Activated T-cell treated with anti-CD3 and anti-CD28 coated beads, Interleukin-2, amount 50 U/mL, for 24 hours (primary cell): ENCODE measurements around the gene DVL3.
A peak's percentile ranks its signal among the peaks of the same experiment; 100 is the strongest.

Experiments
- DNase-seq: peaks from one replicate; pipeline ENCODE4 v3.0.0-alpha.2; 2020
- H3K27ac Mint-ChIP-seq: 2 replicates; pipeline ENCODE4 v1.8.0; 2020; ENCODE audit warnings: mild to moderate bottlenecking, mixed read lengths
- H3K27me3 Mint-ChIP-seq: 2 replicates; pipeline ENCODE4 v1.8.0; 2020; ENCODE audit warnings: mixed read lengths
- H3K36me3 Mint-ChIP-seq: 2 replicates; pipeline ENCODE4 v1.8.0; 2020; ENCODE audit warnings: low read depth, mixed read lengths
- H3K4me1 Mint-ChIP-seq: 2 replicates; pipeline ENCODE4 v1.8.0; 2020; ENCODE audit warnings: low read depth, mixed read lengths
- H3K4me3 Mint-ChIP-seq: 2 replicates; pipeline ENCODE4 v1.8.0; 2020; ENCODE audit warnings: mild to moderate bottlenecking, moderate library complexity, mixed read lengths
- H3K9me3 Mint-ChIP-seq: 2 replicates; pipeline ENCODE4 v1.8.0; 2020; ENCODE audit warnings: mixed read lengths

The DVL3 gene

GRCh38 chr3:184166671-184167070 lies 11.5 kb downstream of the DVL3 start:
- no peak overlapping the region for H3K27ac Mint-ChIP-seq
- no peak for DNase-seq
- H3K36me3 Mint-ChIP-seq, result peaks cover 88% of the 10 kb centered on the region
- no peak overlapping the region for H3K4me3 Mint-ChIP-seq
- H3K9me3 Mint-ChIP-seq, result no peaks in the 10 kb centered on the region
- H3K4me1 Mint-ChIP-seq, result peaks cover 5% of the 10 kb centered on the region
- no peaks in the 10 kb centered on the region for H3K27me3 Mint-ChIP-seq

- H3K4me1 Mint-ChIP-seq, result peaks cover 3% of the 10 kb centered on the region
- no peaks in the 10 kb centered on the region for H3K9me3 Mint-ChIP-seq
- H3K27ac Mint-ChIP-seq, result no peak overlapping the region
- no peaks in the 10 kb centered on the region for H3K27me3 Mint-ChIP-seq
- peaks cover 90% of the 10 kb centered on the region for H3K36me3 Mint-ChIP-seq
- H3K4me3 Mint-ChIP-seq, result no peak overlapping the region
- no peak for DNase-seq
Observed at GRCh38 chr3:184167786-184168185, 12.6 kb downstream of the DVL3 start.

DNA sequence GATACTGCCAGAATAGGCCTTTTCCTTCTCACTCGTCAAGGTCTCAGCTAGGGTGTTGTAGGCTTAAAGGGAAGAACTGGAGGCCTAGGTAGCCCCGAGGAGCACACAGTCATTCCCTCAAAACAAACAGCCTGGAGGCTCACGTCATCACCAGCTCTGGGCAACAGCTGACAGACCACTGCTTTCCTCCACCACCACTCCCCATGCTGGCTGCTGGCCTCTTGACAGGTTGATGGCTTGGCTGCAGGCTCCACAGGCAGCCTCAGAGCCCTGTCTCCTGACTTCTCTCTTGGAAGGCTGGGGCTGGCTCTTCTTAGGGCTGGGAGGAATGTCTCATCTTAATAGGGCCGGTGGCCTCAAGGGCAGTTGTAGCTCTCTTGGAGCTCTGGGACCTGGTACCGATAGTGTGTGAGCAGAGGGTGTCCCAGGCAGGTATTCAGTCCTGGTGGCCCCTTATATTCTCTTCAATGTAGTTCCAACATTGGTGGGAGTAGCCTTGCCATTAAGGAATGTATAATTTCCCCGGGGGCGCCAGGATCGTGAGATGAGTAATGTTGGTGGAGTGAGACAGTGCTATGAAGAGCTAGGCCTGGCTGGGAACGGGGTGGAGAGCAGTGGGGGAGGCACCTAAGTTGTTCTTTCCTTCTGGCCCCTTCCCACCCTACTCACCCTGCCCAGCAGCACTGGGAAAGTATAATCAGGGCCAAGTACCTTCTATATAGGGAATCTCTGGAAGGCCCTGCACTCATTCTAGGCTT lies 13.4 kb downstream of the DVL3 start:
- no peak for DNase-seq
- Mint-ChIP-seq H3K36me3 (peaks cover 88% of the 10 kb centered on the region), H3K27ac (peak overlapping the region; percentile 2), H3K4me3 (no peak overlapping the region), H3K27me3 (no peaks in the 10 kb centered on the region), H3K9me3 (no peaks in the 10 kb centered on the region), H3K4me1 (peaks cover 3% of the 10 kb centered on the region)

- H3K27ac Mint-ChIP-seq, result no peak overlapping the region
- H3K9me3 Mint-ChIP-seq, result no peaks in the 10 kb centered on the region
- H3K4me3 Mint-ChIP-seq, result no peak overlapping the region
- H3K4me1 Mint-ChIP-seq, result peaks cover 11% of the 10 kb centered on the region
- H3K27me3 Mint-ChIP-seq, result no peaks in the 10 kb centered on the region
- no peak for DNase-seq
- H3K36me3 Mint-ChIP-seq, result peaks cover 76% of the 10 kb centered on the region
Observed at GRCh38 chr3:184169896-184170875, 15.0 kb downstream of the DVL3 start.

DNA sequence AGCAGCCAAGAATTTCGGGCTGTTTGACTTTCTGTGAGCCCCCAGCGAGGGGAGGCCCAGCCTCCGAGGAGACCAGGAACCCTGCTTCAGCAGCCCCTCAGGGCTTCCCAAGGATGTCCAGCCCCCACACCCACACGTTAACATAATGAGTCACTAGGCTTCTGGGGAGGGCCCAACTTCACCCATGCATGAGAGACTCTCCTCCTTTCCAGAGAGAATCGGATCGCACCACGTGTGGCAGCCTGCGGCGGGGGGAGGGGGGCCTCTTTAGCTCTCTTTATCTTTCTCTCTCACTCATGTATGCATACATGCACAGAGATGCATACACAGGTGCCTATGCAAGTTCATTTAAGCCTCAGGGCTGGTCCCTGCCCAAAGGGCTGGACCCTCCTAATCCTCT lies 16.4 kb downstream of the DVL3 start:
- no peaks in the 10 kb centered on the region for H3K27me3 Mint-ChIP-seq
- no peak overlapping the region for H3K4me3 Mint-ChIP-seq
- H3K4me1 Mint-ChIP-seq, result peaks cover 24% of the 10 kb centered on the region
- no peak for DNase-seq
- H3K36me3 Mint-ChIP-seq, result peaks cover 73% of the 10 kb centered on the region
- no peak overlapping the region for H3K27ac Mint-ChIP-seq
- H3K9me3 Mint-ChIP-seq, result no peaks in the 10 kb centered on the region

DNA sequence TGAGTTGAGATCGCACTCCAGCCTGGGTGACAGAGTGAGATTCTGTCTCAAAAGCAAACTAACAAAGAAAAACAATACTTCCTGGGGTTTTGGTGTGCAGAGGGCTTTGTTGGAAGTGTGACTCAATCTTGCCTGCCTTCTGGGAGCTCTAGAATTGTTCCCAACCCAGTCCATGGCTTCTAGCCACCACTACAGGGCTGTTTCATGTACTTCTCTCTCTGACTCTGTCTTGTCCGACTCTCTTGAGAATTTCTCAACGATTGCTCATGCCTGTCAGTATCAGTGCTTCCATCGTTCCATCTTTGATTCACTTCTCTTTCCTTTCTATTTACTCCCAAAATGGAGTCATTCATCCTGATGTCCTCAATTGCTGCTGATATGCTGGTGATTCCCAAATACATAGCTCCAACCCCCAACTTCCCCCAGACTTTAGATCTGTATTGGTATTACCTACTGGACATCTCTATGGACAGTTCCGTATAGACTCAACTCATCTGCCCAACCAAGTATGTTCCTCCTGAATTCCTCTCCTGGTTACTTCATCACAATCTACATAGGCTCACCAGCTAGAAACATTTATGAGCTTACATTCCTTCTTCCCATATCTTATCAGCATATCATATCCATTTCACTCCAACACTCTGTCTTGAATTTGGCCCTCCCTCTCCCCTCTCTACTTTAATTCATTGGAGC lies 17.6 kb downstream of the DVL3 start:
- Mint-ChIP-seq H3K4me3 (no peak overlapping the region), H3K9me3 (no peaks in the 10 kb centered on the region), H3K36me3 (peaks cover 73% of the 10 kb centered on the region), H3K27ac (no peak overlapping the region), H3K27me3 (no peaks in the 10 kb centered on the region), H3K4me1 (peaks cover 36% of the 10 kb centered on the region)
- DNase-seq, result no peak

- H3K36me3 Mint-ChIP-seq, result peaks cover 73% of the 10 kb centered on the region
- no peaks in the 10 kb centered on the region for H3K27me3 Mint-ChIP-seq
- DNase-seq, result no peak
- H3K4me1 Mint-ChIP-seq, result peaks cover 42% of the 10 kb centered on the region
- H3K9me3 Mint-ChIP-seq, result no peaks in the 10 kb centered on the region
- H3K4me3 Mint-ChIP-seq, result no peak overlapping the region
- peak overlapping the region; percentile 73 for H3K27ac Mint-ChIP-seq
Observed at GRCh38 chr3:184173374-184173722, 18.2 kb downstream of the DVL3 start.

GRCh38 chr3:184174284-184174645 lies 19.1 kb downstream of the DVL3 start:
- Mint-ChIP-seq H3K36me3 (peaks cover 73% of the 10 kb centered on the region), H3K9me3 (no peaks in the 10 kb centered on the region), H3K4me3 (peak overlapping the region; percentile 93), H3K4me1 (peaks cover 43% of the 10 kb centered on the region), H3K27me3 (no peaks in the 10 kb centered on the region), H3K27ac (peak overlapping the region; percentile 42)
- no peak for DNase-seq

DNA sequence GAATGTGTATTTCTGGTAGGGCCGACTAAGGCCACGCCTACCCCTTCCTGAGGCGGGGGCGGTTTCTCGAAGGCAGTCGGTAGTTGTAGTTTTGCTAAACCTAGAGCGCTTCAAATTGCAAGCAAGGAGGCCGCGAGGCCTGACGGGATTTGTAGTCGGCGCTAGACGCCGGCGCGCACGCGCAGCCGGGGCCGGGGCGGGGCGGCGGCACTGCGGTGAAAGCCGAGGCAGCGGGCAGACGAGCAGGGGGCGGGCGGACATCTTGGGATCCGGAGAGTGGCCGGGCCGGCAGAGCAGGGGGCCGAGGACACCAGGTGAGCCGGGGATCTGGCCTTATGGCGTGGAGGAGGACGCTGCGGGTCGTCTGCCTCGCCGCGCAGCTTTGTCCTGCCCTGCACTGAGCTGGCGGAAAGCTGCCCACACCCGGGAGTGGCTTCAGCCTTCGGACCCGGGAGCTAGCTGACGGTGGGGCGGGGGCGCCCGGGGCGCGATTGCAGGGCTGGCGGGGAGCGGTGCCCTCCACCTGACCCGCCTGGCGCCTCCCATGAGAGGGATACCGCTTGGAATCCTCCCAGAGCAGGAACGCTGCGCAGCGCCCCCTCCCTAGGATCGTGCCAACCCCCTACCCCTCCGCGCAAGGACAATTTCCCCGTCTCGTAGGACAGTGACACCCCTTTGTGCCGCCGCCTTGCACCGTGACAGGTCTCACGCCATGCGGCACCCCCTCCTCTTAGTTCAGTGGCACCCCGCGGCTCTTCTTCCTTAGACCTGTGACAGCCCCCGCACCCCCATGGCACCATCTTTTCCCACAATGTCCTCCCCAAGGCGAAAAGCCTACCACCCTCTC lies 19.7 kb downstream of the DVL3 start, which contains the start of gene AP2M1:
AP2M1 (plus strand) TSS at position 210 of the 847 bp plus-strand sequence. CDS start 2,139 bp downstream, outside the sequence.
- Mint-ChIP-seq H3K4me1 (peaks cover 43% of the 10 kb centered on the region), H3K4me3 (peak within 1 kb of the TSS; percentile 93)

DNA sequence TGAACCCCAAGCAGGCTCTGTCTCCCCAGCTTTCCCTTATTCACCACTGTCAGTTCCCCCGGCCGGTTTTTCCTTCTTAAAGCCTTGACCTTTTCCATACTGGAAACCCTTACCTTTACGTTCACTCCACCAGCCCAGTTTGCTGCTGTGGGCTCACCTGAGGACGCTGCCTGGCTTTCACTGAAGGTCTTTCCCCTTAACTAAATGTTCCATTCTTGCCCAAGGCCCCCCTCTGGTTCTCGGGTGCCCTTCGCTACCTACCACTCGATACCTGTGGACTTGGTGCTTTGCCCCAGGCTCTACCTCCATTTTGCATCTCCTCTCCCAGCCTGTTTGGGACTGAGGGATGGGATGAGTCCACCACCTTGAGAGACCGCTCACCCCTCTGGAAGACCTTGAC lies 20.3 kb downstream of the DVL3 start:
- Mint-ChIP-seq H3K27ac (peak overlapping the region; percentile 89), H3K4me1 (peaks cover 43% of the 10 kb centered on the region), H3K27me3 (no peaks in the 10 kb centered on the region), H3K36me3 (peaks cover 78% of the 10 kb centered on the region), H3K4me3 (peak overlapping the region; percentile 93), H3K9me3 (no peaks in the 10 kb centered on the region)
- no peak for DNase-seq

More for the DNA sequence above, 19.7 kb downstream of the DVL3 start, which contains the start of gene AP2M1:
- no peaks in the 10 kb centered on the region for H3K9me3 Mint-ChIP-seq
- DNase-seq, result peak; percentile 98
- H3K36me3 Mint-ChIP-seq, result peaks cover 74% of the 10 kb centered on the region
- no peaks in the 10 kb centered on the region for H3K27me3 Mint-ChIP-seq
- peak within 1 kb of the TSS; percentile 89 for H3K27ac Mint-ChIP-seq

GRCh38 chr3:184175981-184176376 lies 20.8 kb downstream of the DVL3 start:
- Mint-ChIP-seq H3K4me3 (peak overlapping the region; percentile 93), H3K4me1 (peaks cover 43% of the 10 kb centered on the region), H3K36me3 (peaks cover 78% of the 10 kb centered on the region), H3K27me3 (no peaks in the 10 kb centered on the region), H3K27ac (peak overlapping the region; percentile 89), H3K9me3 (no peaks in the 10 kb centered on the region)
- DNase-seq, result no peak

GRCh38 chr3:184176377-184177330 lies 21.5 kb downstream of the DVL3 start:
- Mint-ChIP-seq H3K4me1 (peaks cover 40% of the 10 kb centered on the region), H3K36me3 (peaks cover 78% of the 10 kb centered on the region), H3K9me3 (no peaks in the 10 kb centered on the region), H3K4me3 (peak overlapping the region; percentile 93), H3K27ac (peak overlapping the region; percentile 57), H3K27me3 (no peaks in the 10 kb centered on the region)
- DNase-seq, result no peak

DNA sequence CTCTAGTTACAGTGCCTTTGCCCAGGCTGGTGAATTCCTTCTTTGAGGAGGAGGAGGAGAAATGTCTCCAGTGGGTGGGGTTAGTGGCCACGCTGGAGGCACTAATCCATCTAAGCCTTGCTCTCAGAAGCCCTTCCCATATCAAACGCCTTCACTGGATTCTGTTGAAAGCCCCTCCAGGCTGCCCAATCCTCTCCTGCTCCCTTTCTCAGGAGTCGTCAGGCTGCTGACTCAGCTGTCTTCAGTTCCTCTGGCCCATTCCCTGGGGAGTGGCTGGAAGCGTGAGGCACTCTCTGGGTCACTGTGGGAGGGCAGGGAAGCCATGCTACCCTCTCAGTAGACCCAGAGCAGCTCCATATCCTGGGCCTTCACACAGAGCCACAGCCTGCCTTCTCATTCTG lies 22.2 kb downstream of the DVL3 start:
- Mint-ChIP-seq H3K27ac (peak overlapping the region; percentile 29), H3K4me3 (peak overlapping the region; percentile 93)

More for the DNA sequence above, 22.2 kb downstream of the DVL3 start:
- H3K27me3 Mint-ChIP-seq, result no peaks in the 10 kb centered on the region
- H3K36me3 Mint-ChIP-seq, result peaks cover 78% of the 10 kb centered on the region
- no peaks in the 10 kb centered on the region for H3K9me3 Mint-ChIP-seq
- no peak for DNase-seq
- H3K4me1 Mint-ChIP-seq, result peaks cover 40% of the 10 kb centered on the region
